ENCODE data around the gene HABP4.

The HABP4 gene

GRCh38 chr9:96417051-96417586, 32.9 kb upstream of the HABP4 start:
- peak; percentile 88 for DNase-seq (ENCODE audit: low read depth)
- no peak for TF ChIP-seq CTCF (IDR thresholded peaks at IDR 0.05; ENCODE audit: insufficient read depth, low read depth, low read length, missing control alignments)
- H3K4me3 ChIP-seq (ENCODE audit: low read length): peak overlapping the region; percentile 88

GRCh38 chr9:96417661-96418082, 32.3 kb upstream of the HABP4 start:
- peak overlapping the region; percentile 88 for H3K4me3 ChIP-seq (ENCODE audit: low read length)
- no peak for TF ChIP-seq CTCF (IDR thresholded peaks at IDR 0.05; ENCODE audit: insufficient read depth, low read depth, low read length, missing control alignments)
- DNase-seq (ENCODE audit: low read depth): no peak

- peak; percentile 99 for DNase-seq (ENCODE audit: low read depth)
- peak within 1 kb of the TSS; percentile 88 for H3K4me3 ChIP-seq (ENCODE audit: low read length)
- TF ChIP-seq CTCF (IDR thresholded peaks at IDR 0.05; ENCODE audit: insufficient read depth, low read depth, low read length, missing control alignments): no peak
Measured at GRCh38 chr9:96418083-96418919, 31.7 kb upstream of the HABP4 start, which contains the start of gene ZNF367. Gene ZNF367 (minus strand): TSS chr9:96418370. CDS start chr9:96418032, 338 bp downstream.

GRCh38 chr9:96418920-96419690, 30.9 kb upstream of the HABP4 start:
- TF ChIP-seq CTCF (IDR thresholded peaks at IDR 0.05; ENCODE audit: insufficient read depth, low read depth, low read length, missing control alignments): no peak
- H3K4me3 ChIP-seq (ENCODE audit: low read length): peak overlapping the region; percentile 63
- DNase-seq (ENCODE audit: low read depth): peak; percentile 49

- no peak for DNase-seq (ENCODE audit: low read depth)
- H3K4me3 ChIP-seq (ENCODE audit: low read length): no peak overlapping the region
- no peak for TF ChIP-seq CTCF (IDR thresholded peaks at IDR 0.05; ENCODE audit: insufficient read depth, low read depth, low read length, missing control alignments)
Measured at GRCh38 chr9:96419691-96419969, 30.3 kb upstream of the HABP4 start.

GRCh38 chr9:96420468-96421219, 29.3 kb upstream of the HABP4 start:
- DNase-seq (ENCODE audit: low read depth): peak; percentile 95
- no peak for TF ChIP-seq CTCF (IDR thresholded peaks at IDR 0.05; ENCODE audit: insufficient read depth, low read depth, low read length, missing control alignments)
- H3K4me3 ChIP-seq (ENCODE audit: low read length): no peak overlapping the region
